Activated CD8-positive, alpha-beta memory T cell treated with anti-CD3 and anti-CD28 coated beads, Interleukin-2, amount 10 ng/mL, durations not matched to agents 7 days and 5 days (primary cell): ENCODE data around the gene FOXJ1. TPM values are rescaled to one million over a fixed set of nuclear protein-coding genes. Genes with fewer than 3 reads are reported as not detected.
"Not testable (repeated sequence)": the region's sequence is repeated elsewhere in the genome, so short reads cannot be mapped to it uniquely, and the experiment has no call there.

Source experiments
- ATAC-seq: fragments of 150-1000 bp; cut with Tn5 transposase; one replicate; pipeline ENCODE4 v1.10.0; 2021; ENCODE audit warnings: moderate library complexity
- CTCF ChIA-PET: fragments of 350-600 bp; sonication (Branson Sonifier 250); formaldehyde crosslinking; loops from one replicate; lab custom pipeline; 2021; ENCODE audit warnings: antibody characterized with exemption; lab: Charles Lee
- DNase-seq: peaks from one replicate; pipeline ENCODE4 v3.0.0-alpha.2; 2020
- H3K27ac Mint-ChIP-seq: one replicate; pipeline ENCODE4 v1.8.0; 2021; ENCODE audit warnings: mild to moderate bottlenecking, mixed read lengths
- H3K27me3 Mint-ChIP-seq: one replicate; pipeline ENCODE4 v1.8.0; 2021; ENCODE audit warnings: mixed read lengths
- H3K36me3 Mint-ChIP-seq: one replicate; pipeline ENCODE4 v1.8.0; 2021; ENCODE audit warnings: mild to moderate bottlenecking, mixed read lengths
- H3K4me1 Mint-ChIP-seq: one replicate; pipeline ENCODE4 v1.8.0; 2021; ENCODE audit warnings: mixed read lengths
- H3K4me3 Mint-ChIP-seq: one replicate; pipeline ENCODE4 v1.8.0; 2021; ENCODE audit warnings: mild to moderate bottlenecking, moderate library complexity, mixed read lengths
- H3K9me3 Mint-ChIP-seq: one replicate; pipeline ENCODE4 v1.8.0; 2022; ENCODE audit warnings: low read depth, mixed read lengths
- total RNA-seq, 2 experiments: library from RNA; stranded (reverse); gene quantifications; one replicate each; pipeline ENCODE4 v1.2.3, GENCODE V29; 2021

The FOXJ1 gene, protein sequence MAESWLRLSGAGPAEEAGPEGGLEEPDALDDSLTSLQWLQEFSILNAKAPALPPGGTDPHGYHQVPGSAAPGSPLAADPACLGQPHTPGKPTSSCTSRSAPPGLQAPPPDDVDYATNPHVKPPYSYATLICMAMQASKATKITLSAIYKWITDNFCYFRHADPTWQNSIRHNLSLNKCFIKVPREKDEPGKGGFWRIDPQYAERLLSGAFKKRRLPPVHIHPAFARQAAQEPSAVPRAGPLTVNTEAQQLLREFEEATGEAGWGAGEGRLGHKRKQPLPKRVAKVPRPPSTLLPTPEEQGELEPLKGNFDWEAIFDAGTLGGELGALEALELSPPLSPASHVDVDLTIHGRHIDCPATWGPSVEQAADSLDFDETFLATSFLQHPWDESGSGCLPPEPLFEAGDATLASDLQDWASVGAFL
- under 1 TPM in 1 of 2 experiments, not detected in 1; 0.55 TPM for total RNA-seq

DNA sequence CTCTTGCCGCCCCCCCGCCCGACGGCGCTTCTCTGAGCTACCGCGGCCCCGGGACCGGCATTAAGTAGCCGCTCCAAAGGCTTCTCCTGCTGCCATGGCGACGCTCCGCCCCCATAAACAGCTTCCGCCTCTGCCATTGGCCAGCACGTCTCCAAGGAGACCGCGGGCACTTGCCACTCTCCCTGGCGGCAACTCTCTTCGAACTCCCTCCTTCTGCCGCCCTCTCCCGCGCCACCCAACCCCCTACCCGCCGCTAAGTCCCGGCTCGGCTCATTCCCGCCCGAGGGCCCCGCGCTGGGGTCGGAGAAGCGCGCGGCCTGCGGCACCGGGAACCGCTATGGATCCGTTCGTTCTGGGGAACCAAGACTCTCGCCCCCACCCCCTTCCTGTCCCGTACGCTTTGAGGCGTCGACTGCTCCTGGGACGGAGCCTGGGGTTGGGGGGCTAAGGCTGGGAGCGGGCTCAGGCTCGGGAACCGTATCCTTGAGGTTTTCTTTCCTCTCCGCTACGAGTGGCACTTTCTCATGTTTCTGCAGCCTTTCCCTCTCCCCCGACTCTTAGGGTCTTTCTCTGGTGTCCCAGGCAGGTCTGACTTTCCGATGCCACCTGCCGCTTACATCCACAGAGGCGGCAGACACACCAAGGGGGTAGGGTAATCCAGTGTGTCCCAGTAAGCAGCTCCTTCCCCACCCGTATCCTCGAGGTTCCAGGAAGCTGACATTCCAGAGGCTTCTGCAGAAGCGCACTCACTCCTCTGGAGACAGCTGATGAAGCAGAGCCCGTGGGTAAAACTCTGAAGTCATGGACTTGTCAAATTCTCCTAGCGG is at the start of gene FOXJ1:
Gene FOXJ1, minus strand, starts transcription at position 34 of the 827 bp plus-strand sequence. CDS start 850 bp downstream, outside the sequence.
- peak; percentile 73 for ATAC-seq
- H3K27ac Mint-ChIP-seq = no peak within 1 kb of the TSS

GRCh38 chr17:76189741-76190140 is 48.7 kb upstream of the FOXJ1 start:
- ATAC-seq = no peak
- CTCF ChIA-PET = interaction anchor here (0.9 to 5.3 kb wide), 7 partner anchors 10 to 90 kb away, joined by 3 to 79 read pairs (median 6); partner anchors contain the start of gene UBALD2
- Mint-ChIP-seq H3K4me1 (peaks cover 81% of the 10 kb centered on the region), H3K4me3 (no peak overlapping the region), H3K36me3 (peaks cover 49% of the 10 kb centered on the region), H3K27me3 (no peaks in the 10 kb centered on the region), H3K27ac (peak overlapping the region; percentile 96), H3K9me3 (no peaks in the 10 kb centered on the region)
- no peak for DNase-seq

More for the DNA sequence above, at the start of gene FOXJ1:
- H3K4me3 Mint-ChIP-seq = peak within 1 kb of the TSS; percentile 67
- H3K9me3 Mint-ChIP-seq = no peaks in the 10 kb centered on the region
- peaks cover 56% of the 10 kb centered on the region for H3K4me1 Mint-ChIP-seq
- peak; percentile 94 for DNase-seq
- H3K27me3 Mint-ChIP-seq = peaks cover 14% of the 10 kb centered on the region
- CTCF ChIA-PET = interaction anchor here (1.0 to 6.7 kb wide), 8 partner anchors 9 to 157 kb away, joined by 3 to 62 read pairs (median 6); no protein-coding TSS in a partner anchor
- H3K36me3 Mint-ChIP-seq = peaks cover 4% of the 10 kb centered on the region

DNA sequence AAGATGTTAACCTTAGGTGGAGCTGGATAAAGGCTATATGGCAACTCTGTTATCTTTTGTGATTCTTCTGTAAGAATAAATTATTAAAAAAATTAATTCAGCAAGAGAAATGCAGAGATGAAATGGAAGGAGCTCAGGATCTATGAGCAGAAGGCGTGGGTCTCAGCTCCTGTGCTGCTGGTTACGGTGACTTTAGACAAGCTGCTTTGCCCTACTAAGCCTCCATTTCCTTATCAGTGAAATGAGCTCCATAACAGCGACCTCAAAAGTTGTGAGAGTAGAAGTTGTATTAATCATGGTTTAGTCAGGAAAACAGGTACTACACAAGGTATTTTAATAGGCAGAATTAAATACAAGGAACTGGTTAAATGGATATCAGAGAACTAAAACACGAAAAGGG is 48.2 kb upstream of the FOXJ1 start:
- no peak for DNase-seq
- CTCF ChIA-PET = interaction anchor here (0.9 to 5.3 kb wide), 8 partner anchors 9 to 91 kb away, joined by 3 to 79 read pairs (median 6); partner anchors contain the start of gene UBALD2
- no peak for ATAC-seq
- no peaks in the 10 kb centered on the region for H3K27me3 Mint-ChIP-seq
- no peaks in the 10 kb centered on the region for H3K9me3 Mint-ChIP-seq
- H3K4me1 Mint-ChIP-seq = peaks cover 83% of the 10 kb centered on the region
- H3K36me3 Mint-ChIP-seq = peaks cover 50% of the 10 kb centered on the region
- H3K4me3 Mint-ChIP-seq = no peak overlapping the region
- peak overlapping the region; percentile 96 for H3K27ac Mint-ChIP-seq

DNA sequence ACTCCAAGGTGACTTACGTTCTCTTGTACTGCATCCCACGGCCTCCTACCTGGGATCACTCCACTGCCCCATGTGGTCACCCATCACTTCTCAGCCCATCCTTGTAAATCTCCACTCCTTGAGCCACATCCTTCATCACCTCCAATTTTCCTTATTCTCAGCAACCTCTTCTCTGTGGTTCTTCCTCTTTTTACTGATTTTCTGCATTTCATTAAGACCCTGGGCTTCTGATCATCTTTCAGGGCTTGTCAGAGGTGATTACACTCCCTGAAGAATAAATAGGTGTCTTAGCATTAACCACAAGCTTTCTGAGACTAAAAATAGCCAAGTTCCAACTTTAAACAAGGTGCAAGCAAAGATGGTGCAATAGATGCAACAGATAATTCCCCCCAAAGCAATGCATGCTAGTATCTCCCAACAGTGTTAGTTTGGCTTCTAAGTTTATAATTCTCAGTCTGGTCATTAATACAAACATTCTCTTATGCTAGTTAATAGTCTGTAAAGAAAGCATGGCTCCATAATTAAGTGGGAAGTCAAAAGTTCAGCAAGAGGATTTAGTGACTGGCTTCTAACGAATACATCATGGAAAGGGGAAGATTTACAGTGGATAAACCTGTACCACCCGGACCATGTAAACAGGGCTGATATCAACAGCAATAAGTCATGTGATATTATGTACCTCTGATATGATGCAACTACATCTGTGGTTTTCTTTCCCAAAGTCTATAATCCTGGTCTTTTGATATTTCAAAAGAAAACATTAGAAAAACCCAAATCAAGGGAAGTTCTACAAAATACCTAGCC is 47.4 kb upstream of the FOXJ1 start:
- DNase-seq (no peak), ATAC-seq (no peak)
- peaks cover 75% of the 10 kb centered on the region for H3K4me1 Mint-ChIP-seq
- no peaks in the 10 kb centered on the region for H3K27me3 Mint-ChIP-seq
- CTCF ChIA-PET = interaction anchor here (0.9 to 5.3 kb wide), 8 partner anchors 8 to 91 kb away, joined by 3 to 79 read pairs (median 6); partner anchors contain the start of gene UBALD2
- no peaks in the 10 kb centered on the region for H3K9me3 Mint-ChIP-seq
- peaks cover 43% of the 10 kb centered on the region for H3K36me3 Mint-ChIP-seq
- H3K27ac Mint-ChIP-seq = peak overlapping the region; percentile 96
- H3K4me3 Mint-ChIP-seq = peak overlapping the region; percentile 24

DNA sequence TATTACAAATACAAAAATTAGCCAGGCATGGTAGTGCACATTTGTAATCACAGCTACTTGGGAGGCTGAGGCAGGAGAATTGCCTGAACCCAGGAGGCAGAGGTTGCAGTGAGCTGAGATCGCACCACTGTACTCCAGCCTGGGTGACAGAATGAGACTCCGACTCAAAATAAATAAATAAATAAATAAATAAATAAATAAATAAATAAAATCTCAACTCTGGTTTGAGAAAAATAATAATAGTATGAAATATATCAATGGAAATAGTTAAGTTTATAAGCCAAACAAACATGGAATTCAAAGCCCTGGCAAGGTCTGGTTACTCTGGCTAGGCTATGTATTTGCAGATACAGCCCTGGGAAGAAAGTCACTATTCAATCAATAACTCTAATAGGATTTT is 45.7 kb upstream of the FOXJ1 start:
- not testable (repeated sequence) for H3K4me3 Mint-ChIP-seq, H3K27me3 Mint-ChIP-seq, DNase-seq, ATAC-seq, H3K9me3 Mint-ChIP-seq
- Mint-ChIP-seq H3K4me1 (peaks cover 66% of the 10 kb centered on the region), H3K36me3 (peaks cover 39% of the 10 kb centered on the region), H3K27ac (peak overlapping the region; percentile 74)
- CTCF ChIA-PET = interaction anchor here (0.6 kb wide), 1 partner anchor 93 kb away, joined by 3 read pairs; no protein-coding TSS in a partner anchor

DNA sequence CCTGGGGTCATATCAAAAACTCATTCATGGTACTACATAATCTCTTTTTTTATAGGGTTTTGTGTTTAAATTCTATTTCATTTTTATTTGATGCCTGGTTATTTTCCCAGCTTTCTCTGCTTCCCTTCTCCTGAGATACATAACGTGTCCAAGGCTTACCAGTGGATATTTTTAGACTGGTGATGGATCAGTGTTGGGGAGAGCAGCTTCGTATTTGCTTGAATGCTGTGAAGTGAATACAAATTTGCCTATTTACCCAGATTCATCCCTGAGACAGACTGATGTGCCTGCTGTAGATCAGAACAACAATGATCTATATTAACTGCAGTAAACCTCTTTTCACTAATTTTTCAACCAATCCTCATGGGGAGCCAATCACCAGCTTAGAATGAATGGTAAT is 43.2 kb upstream of the FOXJ1 start:
- ATAC-seq (no peak), DNase-seq (no peak)
- Mint-ChIP-seq H3K36me3 (peaks cover 44% of the 10 kb centered on the region), H3K9me3 (no peaks in the 10 kb centered on the region), H3K27me3 (no peaks in the 10 kb centered on the region), H3K4me1 (peaks cover 66% of the 10 kb centered on the region), H3K27ac (peak overlapping the region; percentile 48), H3K4me3 (no peak overlapping the region)
- CTCF ChIA-PET = interaction anchor here (1.0 to 8.4 kb wide), 10 partner anchors 14 to 214 kb away, joined by 3 to 98 read pairs (median 4); partner anchors contain the start of gene FOXJ1

GRCh38 chr17:76182016-76182764 is 41.1 kb upstream of the FOXJ1 start:
- Mint-ChIP-seq H3K4me1 (peaks cover 59% of the 10 kb centered on the region), H3K36me3 (peaks cover 34% of the 10 kb centered on the region), H3K4me3 (no peak overlapping the region), H3K27ac (peak overlapping the region; percentile 94), H3K9me3 (no peaks in the 10 kb centered on the region), H3K27me3 (no peaks in the 10 kb centered on the region)
- DNase-seq = peak; percentile 98
- ATAC-seq = peak; percentile 87
- CTCF ChIA-PET = interaction anchor here (0.6 to 11.4 kb wide), 37 partner anchors 8 to 241 kb away, joined by 3 to 147 read pairs (median 5); partner anchors contain the start of genes FBF1, FOXJ1 and UBALD2

DNA sequence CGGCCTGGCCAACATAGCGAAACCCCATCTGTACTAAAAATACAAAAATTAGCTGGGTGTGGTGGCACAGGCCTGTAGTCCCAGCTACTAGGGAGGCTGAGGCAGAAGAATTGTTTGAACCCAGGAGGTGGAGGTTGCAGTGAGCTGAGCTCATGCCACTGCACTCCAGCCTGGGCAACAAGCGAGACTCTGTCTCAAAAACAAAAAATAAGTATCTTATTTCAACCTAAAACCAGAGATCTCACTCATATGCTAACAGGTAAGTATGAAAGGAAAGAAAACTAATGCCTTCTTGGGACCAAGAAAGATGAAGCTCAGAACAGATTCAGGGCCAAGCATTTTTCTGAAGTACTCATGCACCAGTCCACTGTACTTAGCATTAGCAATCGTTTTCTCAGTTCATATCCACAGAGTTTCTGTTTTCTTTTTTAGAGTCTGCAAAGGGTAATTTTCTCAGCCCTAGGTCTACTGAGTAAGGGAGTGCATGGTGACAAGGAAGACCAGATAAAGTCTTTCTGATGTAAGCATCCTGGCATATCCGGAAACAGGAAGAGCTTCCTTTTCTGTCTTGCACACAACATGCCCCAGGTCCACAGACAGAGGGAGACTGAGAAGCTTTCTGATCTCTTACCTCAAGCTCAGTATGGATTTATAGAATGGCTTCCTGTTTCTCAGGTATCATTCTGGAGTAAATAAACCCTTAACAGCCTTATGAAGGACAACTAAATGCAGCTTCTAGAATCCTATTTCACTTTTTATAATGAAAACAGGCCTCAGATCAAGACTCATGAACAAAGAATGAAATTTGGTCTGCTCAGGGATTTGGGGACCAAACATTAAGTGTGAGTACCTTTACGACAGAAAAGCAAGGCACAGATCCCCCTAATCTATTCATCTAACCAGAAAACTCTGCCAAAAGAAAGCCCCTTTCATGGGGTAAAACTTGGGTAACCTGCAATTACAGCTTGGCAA is 38.7 kb upstream of the FOXJ1 start:
- Mint-ChIP-seq H3K36me3 (peaks cover 27% of the 10 kb centered on the region), H3K9me3 (no peaks in the 10 kb centered on the region), H3K27ac (peak overlapping the region; percentile 95), H3K27me3 (no peaks in the 10 kb centered on the region), H3K4me1 (peaks cover 49% of the 10 kb centered on the region), H3K4me3 (peak overlapping the region; percentile 46)
- peak; percentile 67 for DNase-seq
- ATAC-seq = peak; percentile 81
- CTCF ChIA-PET = interaction anchor here (0.6 to 11.4 kb wide), 32 partner anchors 10 to 327 kb away, joined by 3 to 147 read pairs (median 4); partner anchors contain the start of genes EXOC7, FOXJ1, RNF157 and UBALD2

DNA sequence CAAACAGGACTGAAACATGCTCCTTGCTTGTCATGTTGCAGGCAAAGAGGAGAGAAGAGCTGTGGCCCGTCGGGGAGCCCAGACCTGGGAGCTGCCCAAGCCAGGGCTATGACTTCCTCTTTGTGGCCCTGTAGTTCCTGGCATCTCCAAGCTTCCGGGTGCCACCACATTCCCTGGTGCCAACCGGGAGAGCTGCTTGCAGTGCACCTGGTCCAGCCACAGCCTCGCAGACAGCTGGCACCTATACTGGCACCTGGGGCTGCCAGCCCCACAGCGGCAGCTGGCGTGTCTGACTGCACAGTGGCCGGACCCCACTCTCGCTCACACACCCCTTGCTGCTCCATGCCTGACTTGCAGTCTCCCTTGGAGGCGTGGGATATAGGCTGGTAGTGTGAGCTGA is 37.1 kb upstream of the FOXJ1 start:
- H3K9me3 Mint-ChIP-seq = no peaks in the 10 kb centered on the region
- no peak for ATAC-seq
- peaks cover 22% of the 10 kb centered on the region for H3K36me3 Mint-ChIP-seq
- H3K4me3 Mint-ChIP-seq = no peak overlapping the region
- H3K4me1 Mint-ChIP-seq = peaks cover 43% of the 10 kb centered on the region
- peak overlapping the region; percentile 68 for H3K27ac Mint-ChIP-seq
- no peaks in the 10 kb centered on the region for H3K27me3 Mint-ChIP-seq
- DNase-seq = no peak
- CTCF ChIA-PET = interaction anchor here (1.6 to 11.4 kb wide), 8 partner anchors 8 to 164 kb away, joined by 5 to 147 read pairs (median 44); partner anchors contain the start of gene FOXJ1

GRCh38 chr17:76176701-76177574 is 35.9 kb upstream of the FOXJ1 start:
- peaks cover 37% of the 10 kb centered on the region for H3K4me1 Mint-ChIP-seq
- no peak overlapping the region for H3K27ac Mint-ChIP-seq

More at GRCh38 chr17:76176701-76177574, 35.9 kb upstream of the FOXJ1 start:
- no peak for ATAC-seq
- CTCF ChIA-PET = interaction anchor here (1.3 to 11.4 kb wide), 5 partner anchors 24 to 104 kb away, joined by 5 to 147 read pairs (median 62); partner anchors contain the start of gene FOXJ1
- no peaks in the 10 kb centered on the region for H3K27me3 Mint-ChIP-seq
- peaks cover 22% of the 10 kb centered on the region for H3K36me3 Mint-ChIP-seq
- no peaks in the 10 kb centered on the region for H3K9me3 Mint-ChIP-seq
- DNase-seq = no peak
- H3K4me3 Mint-ChIP-seq = no peak overlapping the region
